PC-9 (cell line): ENCODE data around the gene TOMM34.

Source experiments
- CTCF ChIP-seq: fragments of 200-600 bp; sonication (generic); conservative IDR thresholded peaks from 2 replicates; pipeline ENCODE4 v1.6.1; 2017; ENCODE audit warnings: mixed run types, antibody characterized with exemption, mild to moderate bottlenecking, moderate library complexity
- EZH2 ChIP-seq: fragments of 200-600 bp; sonication (generic); IDR thresholded peaks from 2 replicates; pipeline ENCODE4 v1.8.0; 2017; ENCODE audit warnings: antibody characterized with exemption, low read depth

GRCh38 chr20:44961011-44961869, 1.0 kb upstream of the TOMM34 start:
- TF ChIP-seq CTCF (no peak), EZH2 (no peak)
